ENCODE results near the gene SYNGAP1.
"Not testable (repeated sequence)": the region's sequence is repeated elsewhere in the genome, so short reads cannot be mapped to it uniquely, and the experiment has no call there.

SYNGAP1 gene

DNA sequence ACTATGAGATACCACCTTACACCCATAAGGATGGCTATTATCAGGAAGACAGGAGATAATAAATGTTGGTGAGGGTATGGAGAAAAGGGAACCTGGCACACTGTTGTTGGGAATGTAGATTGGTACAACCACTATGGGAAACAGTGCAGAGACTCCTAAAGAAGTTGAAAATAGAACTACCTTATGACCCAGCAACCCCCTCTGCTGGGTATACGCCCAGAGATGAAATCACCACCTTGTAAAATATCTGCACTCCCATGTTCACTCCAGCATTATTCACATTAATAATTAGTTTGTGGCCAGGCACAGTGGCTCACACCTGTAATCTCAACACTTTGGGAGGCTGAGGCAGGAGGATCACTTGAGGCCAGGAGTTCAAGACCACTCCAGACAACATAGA is 61.3 kb downstream of the SYNGAP1 start:
- no peak for DNase-seq (ENCODE audit: low spot score)

DNA sequence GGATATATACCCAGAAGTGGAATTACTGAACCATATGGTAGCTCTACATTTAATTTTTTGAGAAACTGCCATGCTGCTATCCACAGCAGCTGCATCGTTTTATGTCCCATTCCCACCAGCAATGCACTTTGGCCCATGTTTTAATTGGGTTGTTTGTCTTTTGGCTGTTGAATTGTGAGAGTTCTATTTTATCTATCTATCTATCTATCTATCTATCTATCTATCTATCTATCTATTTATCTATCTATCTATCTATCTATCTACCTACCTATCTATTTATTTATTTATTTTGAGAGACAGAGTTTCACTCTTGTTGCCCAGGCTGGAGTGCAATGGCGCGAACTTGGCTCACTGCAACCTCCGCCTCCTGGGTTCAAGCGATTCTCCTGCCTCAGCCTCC is 62.8 kb downstream of the SYNGAP1 start:
- not testable (repeated sequence) for DNase-seq (ENCODE audit: low spot score)

DNA sequence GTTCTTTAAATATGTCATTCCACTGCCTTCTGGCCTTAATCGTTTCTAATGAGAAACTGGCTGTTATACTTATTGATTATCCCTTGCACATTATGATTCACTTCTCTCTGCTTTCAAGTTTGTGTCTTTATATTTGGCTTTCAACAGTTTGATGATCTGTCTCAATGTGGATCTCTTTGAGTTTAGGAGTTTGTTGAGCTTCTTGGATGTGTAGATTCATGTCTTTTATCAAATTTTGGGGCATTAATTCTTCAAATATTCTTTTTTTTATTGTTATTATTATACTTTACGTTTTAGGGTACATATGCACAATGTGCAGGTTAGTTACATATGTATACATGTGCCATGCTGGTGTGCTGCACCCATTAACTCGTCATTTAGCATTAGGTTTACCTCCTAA is 63.8 kb downstream of the SYNGAP1 start:
- no peak for DNase-seq (ENCODE audit: low spot score)

DNA sequence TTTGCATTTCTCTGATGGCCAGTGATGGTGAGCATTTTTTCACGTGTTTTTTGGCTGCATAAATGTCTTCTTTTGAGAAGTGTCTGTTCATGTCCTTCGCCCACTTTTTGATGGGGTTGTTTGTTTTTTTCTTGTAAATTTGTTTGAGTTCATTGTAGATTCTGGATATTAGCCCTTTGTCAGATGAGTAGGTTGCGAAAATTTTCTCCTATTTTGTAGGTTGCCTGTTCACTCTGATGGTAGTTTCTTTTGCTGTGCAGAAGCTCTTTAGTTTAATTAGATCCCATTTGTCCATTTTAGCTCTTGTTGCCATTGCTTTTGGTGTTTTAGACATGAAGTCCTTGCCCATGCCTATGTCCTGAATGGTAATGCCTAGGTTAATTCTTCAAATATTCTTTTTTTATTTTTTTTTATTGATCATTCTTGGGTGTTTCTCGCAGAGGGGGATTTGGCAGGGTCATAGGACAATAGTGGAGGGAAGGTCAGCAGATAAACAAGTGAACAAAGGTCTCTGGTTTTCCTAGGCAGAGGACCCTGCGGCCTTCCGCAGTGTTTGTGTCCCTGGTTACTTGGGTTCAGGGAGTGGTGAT is 64.9 kb downstream of the SYNGAP1 start:
- not testable (repeated sequence) for DNase-seq (ENCODE audit: low spot score)

DNA sequence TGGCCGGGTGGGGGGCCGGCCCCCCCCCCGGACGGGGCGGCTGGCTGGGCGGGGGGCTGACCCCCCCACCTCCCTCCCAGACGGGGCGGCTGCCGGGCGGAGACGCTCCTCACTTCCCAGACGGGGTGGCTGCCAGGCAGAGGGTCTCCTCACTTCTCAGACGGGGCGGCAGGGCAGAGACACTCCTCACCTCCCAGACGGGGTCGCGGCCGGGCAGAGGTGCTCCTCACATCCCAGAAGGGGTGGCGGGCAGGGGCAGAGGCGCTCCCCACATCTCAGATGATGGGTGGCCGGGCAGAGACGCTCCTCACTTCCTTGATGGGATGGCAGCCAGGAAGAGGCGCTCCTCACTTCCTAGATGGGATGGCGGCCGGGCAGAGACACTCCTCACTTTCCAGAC is 65.8 kb downstream of the SYNGAP1 start:
- DNase-seq (ENCODE audit: low spot score), result not testable (repeated sequence)

DNA sequence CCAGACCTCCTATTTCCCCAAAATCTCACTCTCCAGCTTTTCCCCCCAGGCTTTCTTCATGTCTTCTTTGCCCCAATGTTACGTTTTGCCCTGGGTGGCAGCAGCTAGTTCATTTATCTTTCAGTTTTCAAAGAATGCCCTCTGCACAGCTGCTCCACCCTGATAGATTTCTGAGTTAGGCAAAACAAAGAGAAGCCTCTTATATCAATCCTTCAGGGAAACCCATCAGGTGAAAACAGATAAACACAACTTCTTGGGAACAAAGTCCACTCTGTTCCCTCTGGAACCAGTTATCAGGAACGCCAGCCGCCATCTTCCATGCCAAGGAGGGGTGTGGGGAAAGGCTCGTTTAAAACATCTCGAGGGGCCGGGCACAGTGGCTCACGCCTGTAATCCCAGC is 68.5 kb downstream of the SYNGAP1 start:
- DNase-seq (ENCODE audit: low spot score), result no peak

DNA sequence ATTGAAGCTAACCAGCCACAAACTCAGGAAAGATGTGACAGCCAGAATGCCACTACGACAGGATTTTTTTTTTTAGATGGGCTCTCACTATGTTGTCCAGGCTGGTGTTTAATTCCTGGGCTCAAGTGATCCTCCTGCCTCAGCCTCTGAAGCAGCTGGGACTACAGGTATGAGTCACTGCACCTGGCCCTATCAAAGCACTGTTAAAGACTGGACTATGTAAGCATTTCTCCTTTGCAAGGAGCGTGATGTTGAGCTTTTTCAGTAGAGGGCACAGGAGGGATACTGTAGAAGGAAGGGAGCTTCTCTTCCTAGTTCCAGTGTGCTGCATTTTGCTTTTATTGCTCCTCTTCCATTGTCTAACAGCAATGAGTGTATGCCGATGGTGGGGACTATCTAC is 70.3 kb downstream of the SYNGAP1 start:
- peak; percentile 31 for DNase-seq (ENCODE audit: low spot score)

DNA sequence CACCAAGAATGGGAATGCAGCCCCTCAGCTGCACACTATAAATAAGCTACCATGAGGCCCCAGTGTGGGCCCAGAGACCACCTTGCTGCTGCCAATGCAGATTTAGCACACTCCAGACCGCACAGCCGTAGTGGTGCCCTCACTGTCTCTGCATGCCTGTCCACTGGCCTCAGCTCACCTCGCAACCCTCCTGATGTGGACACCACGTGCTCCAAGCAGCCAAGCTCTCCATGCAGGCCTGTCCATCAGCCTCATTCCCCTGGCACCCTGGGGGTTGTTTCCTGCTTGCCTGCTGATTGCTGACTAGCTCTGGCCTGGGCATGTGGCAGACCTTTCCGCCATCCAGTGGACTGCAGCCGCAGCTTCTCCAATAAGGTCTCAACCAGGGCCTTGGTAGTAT is 70.8 kb downstream of the SYNGAP1 start:
- no peak for DNase-seq (ENCODE audit: low spot score)

DNA sequence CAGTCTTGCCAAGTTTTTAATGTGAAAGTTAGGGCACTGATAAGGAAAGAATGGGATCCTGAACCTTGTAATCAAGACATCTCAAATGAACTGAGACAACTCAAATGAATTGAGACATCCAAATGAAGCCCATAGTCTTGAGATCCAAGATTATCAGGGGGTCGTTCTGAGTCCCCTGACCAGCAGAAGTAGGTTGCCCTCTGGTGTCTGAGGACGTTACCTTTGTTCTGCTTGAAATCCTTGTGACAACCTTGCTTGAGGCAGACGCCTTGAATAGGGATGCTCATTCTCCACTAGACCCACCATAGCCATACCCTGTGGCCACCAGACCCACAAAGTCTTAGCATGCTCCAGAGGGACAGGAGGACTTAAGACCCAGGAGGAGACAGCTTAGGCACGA is 72.2 kb downstream of the SYNGAP1 start:
- no peak for DNase-seq (ENCODE audit: low spot score)

DNA sequence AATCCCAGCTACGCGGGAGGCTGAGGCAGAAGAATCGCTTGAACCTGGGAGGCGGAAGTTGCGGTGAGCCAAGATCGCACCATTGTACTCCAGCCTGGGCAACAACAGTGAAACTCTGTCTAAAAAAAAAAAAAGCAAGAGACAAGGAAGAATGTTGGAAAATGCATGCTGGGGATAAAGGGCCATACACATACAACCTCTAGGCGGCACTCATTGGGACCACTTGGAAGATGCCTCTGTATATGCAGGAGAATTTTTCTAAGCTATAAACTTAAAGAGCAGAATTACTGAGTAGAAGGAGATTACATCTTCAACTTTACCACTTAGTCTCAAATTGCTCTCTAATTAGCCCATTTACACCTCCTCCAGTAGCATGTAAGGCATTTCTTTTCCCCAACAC is 77.3 kb downstream of the SYNGAP1 start:
- no peak for DNase-seq (ENCODE audit: low spot score)

DNA sequence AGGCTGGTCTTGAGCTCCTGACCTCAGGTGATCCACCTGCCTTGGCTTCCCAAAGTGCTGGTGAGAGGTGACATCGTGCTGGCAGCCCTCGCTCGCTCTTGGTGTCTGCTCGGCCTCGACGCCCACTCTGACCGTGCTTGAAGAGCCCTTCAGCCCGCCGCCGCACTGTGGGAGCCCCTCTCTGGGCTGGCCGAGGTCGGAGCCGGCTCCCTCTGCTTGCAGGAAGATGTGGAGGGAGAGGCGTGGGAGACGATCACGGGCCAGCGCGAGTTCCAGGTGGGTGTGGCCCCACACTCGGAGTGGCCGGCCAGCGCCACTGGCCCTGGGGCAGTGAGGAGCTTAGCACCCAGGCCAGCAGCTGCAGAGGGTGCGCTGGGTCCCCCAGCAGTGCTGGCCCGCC is 82.6 kb downstream of the SYNGAP1 start:
- DNase-seq (ENCODE audit: low spot score), result no peak

DNA sequence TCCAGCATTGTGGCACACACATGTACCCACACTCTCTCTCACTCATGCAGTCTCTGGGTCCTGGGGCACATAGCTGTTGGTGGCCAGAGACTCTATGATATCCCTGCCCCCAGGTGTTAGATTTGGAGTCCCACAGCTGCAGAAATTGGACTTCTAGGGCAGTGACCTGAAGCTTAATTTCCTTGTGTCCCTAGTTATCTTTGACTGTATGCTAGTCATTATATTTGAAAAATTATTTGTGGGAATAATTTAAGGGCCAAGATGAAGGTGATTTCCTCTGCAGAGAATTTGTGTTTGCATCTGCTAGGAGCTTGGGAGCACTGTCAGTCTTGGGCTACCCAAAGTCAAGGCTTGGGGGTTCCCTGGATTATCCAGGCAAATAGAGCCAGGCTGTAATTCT is 84.6 kb downstream of the SYNGAP1 start:
- DNase-seq (ENCODE audit: low spot score), result no peak

Data from SW480 (cell line).